GM21526 (cell line): Measurements from ENCODE around the gene SLC35F6.
"Not testable (repeated sequence)": the region's sequence is repeated elsewhere in the genome, so short reads cannot be mapped to it uniquely, and the experiment has no call there.

ENCODE experiments used
- ATAC-seq: cut with Tn5 transposase; IDR thresholded peaks from one replicate; pipeline ENCODE4 v1.9.1; 2021; ENCODE audit warnings: moderate library complexity; ENCODE audit not compliant: unreplicated experiment, low FRiP score

SLC35F6 gene

GRCh38 chr2:26730549-26731344 is 33.3 kb upstream of the SLC35F6 start:
- no peak for ATAC-seq

- no peak for ATAC-seq
Measured at GRCh38 chr2:26731714-26732113, 32.4 kb upstream of the SLC35F6 start.

GRCh38 chr2:26732446-26732845 is 31.6 kb upstream of the SLC35F6 start:
- no peak for ATAC-seq

- ATAC-seq: no peak
Measured at GRCh38 chr2:26733413-26733812, 30.7 kb upstream of the SLC35F6 start.

GRCh38 chr2:26735097-26735496 is 29.0 kb upstream of the SLC35F6 start:
- ATAC-seq: no peak

GRCh38 chr2:26735883-26736588 is 28.0 kb upstream of the SLC35F6 start:
- no peak for ATAC-seq

GRCh38 chr2:26737221-26737620 is 26.9 kb upstream of the SLC35F6 start:
- ATAC-seq: no peak

GRCh38 chr2:26738481-26738880 is 25.6 kb upstream of the SLC35F6 start:
- ATAC-seq: no peak

- no peak for ATAC-seq
Measured at GRCh38 chr2:26739514-26739913, 24.6 kb upstream of the SLC35F6 start.

GRCh38 chr2:26740346-26740745 is 23.7 kb upstream of the SLC35F6 start:
- no peak for ATAC-seq

GRCh38 chr2:26740890-26741302 is 23.2 kb upstream of the SLC35F6 start:
- no peak for ATAC-seq

- no peak for ATAC-seq
Measured at GRCh38 chr2:26742048-26742770, 21.9 kb upstream of the SLC35F6 start.

- no peak for ATAC-seq
Measured at GRCh38 chr2:26743852-26744251, 20.2 kb upstream of the SLC35F6 start.

- ATAC-seq: no peak
Measured at GRCh38 chr2:26744953-26745352, 19.1 kb upstream of the SLC35F6 start.

- no peak for ATAC-seq
Measured at GRCh38 chr2:26745609-26746327, 18.3 kb upstream of the SLC35F6 start.

- ATAC-seq: no peak
Measured at GRCh38 chr2:26746934-26747333, 17.1 kb upstream of the SLC35F6 start.

GRCh38 chr2:26749787-26750420 is 14.2 kb upstream of the SLC35F6 start:
- not testable (repeated sequence) for ATAC-seq

GRCh38 chr2:26750467-26750866 is 13.6 kb upstream of the SLC35F6 start:
- ATAC-seq: not testable (repeated sequence)

GRCh38 chr2:26752656-26753055 is 11.4 kb upstream of the SLC35F6 start:
- ATAC-seq: no peak

GRCh38 chr2:26754539-26754938 is 9.5 kb upstream of the SLC35F6 start:
- no peak for ATAC-seq
